Breast epithelium (tissue), 3 donors: ENCODE measurements around the gene CYP2A7.

Experiments
- POLR2A ChIP-seq: fragments of 450-650 bp; IDR thresholded peaks from one replicate; pipeline ENCODE4 v1.6.1; 2016; ENCODE audit warnings: antibody characterized with exemption, mild to moderate bottlenecking, moderate library complexity
- TF ChIP-seq, protein P1 (sequence below), 3 donors: fragments of 450-650 bp; IDR thresholded peaks; one replicate each; pipeline ENCODE4 v1.5.1; 2016 to 2017; ENCODE audit warnings: antibody characterized with exemption in 3 of 3, mild to moderate bottlenecking in 3 of 3, moderate library complexity in 3 of 3

DNA sequence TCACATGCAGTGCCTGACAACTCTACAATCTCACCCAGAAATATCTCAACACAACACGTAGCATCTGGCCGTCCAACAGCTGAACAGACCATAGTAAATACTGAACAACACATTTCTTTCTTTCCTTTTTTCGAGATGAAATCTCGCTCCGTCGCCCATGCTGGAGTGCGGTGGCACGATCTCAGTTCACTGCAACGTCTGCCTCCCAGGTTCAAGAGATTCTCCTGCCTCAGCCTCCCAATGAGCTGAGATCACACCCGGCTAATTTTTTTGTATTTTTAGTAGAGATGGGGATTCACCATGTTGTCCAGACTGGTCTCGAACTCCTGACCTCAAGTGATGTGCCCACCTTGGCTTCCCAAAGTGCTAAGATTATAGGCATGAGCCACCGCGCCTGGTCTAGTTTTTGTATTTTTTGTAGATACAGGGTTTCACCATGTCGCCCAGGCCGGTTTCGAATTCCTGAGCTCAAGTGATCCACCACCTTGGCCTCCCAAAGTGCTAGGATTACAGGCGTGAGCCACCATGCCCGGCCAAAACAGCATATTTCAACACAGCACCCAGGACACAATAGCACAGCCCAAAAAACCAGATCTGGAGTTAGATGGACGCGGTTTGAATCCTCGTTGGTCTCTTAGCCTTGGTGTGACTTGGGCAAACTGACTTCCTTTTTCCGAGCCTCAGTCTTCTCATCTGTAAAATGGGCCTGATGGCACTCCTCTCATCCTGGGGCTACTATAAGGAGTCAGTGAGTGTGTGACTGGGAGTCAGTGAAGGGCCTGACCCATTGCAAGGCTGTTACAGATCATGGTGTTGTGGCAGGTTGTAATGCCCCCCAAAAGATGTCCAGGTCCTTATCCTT is 54.4 kb downstream of the CYP2A7 start:
- TF ChIP-seq, protein P1, sequence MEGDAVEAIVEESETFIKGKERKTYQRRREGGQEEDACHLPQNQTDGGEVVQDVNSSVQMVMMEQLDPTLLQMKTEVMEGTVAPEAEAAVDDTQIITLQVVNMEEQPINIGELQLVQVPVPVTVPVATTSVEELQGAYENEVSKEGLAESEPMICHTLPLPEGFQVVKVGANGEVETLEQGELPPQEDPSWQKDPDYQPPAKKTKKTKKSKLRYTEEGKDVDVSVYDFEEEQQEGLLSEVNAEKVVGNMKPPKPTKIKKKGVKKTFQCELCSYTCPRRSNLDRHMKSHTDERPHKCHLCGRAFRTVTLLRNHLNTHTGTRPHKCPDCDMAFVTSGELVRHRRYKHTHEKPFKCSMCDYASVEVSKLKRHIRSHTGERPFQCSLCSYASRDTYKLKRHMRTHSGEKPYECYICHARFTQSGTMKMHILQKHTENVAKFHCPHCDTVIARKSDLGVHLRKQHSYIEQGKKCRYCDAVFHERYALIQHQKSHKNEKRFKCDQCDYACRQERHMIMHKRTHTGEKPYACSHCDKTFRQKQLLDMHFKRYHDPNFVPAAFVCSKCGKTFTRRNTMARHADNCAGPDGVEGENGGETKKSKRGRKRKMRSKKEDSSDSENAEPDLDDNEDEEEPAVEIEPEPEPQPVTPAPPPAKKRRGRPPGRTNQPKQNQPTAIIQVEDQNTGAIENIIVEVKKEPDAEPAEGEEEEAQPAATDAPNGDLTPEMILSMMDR (IDR thresholded peaks at IDR 0.05): no peak
- TF ChIP-seq POLR2A: no peak
